Measurements from ENCODE around the gene THRSP. TPM values are rescaled to one million over a fixed set of nuclear protein-coding genes. Genes with fewer than 3 reads are reported as not detected.
"Not testable (repeated sequence)": the region's sequence is repeated elsewhere in the genome, so short reads cannot be mapped to it uniquely, and the experiment has no call there.

THRSP gene
- not detected for total RNA-seq
- polyA plus RNA-seq = not detected
- total RNA-seq = not detected

GRCh38 chr11:78063440-78064181 is at the start of gene THRSP:
THRSP (plus strand) TSS chr11:78063861; CDS start chr11:78063882, 21 bp downstream.
- DNase-seq (no peak), ATAC-seq (no peak)
- Histone ChIP-seq H3K4me3 (ENCODE audit: low read length) (no peak within 1 kb of the TSS), H3K27ac (ENCODE audit: low read depth, low read length) (no peak within 1 kb of the TSS), H3K36me3 (ENCODE audit: control insufficient read depth in 2 of 3, insufficient read depth in 3 of 3, low read length in 3 of 3) (peaks cover 0 to 10% (median 0%) of the 10 kb centered on the region in 3 experiments), H3K27me3 (ENCODE audit: control insufficient read depth in 2 of 2, insufficient read depth in 2 of 2, low read length in 2 of 2) (no peaks in the 10 kb centered on the region), H3K9me3 (ENCODE audit: control insufficient read depth in 2 of 3, low read length in 3 of 3) (no peaks in the 10 kb centered on the region), H3K4me1 (ENCODE audit: control insufficient read depth in 2 of 2, insufficient read depth in 2 of 2, low read length in 2 of 2) (no peaks in the 10 kb centered on the region)
- no peaks in the 10 kb centered on the region for H3K27me3 Mint-ChIP-seq
- H3K36me3 Mint-ChIP-seq = peaks cover 6 to 30% (median 12%) of the 10 kb centered on the region in 5 donors
- no peaks in the 10 kb centered on the region for H3K9me3 Mint-ChIP-seq
- no peak within 1 kb of the TSS for H3K27ac Mint-ChIP-seq
- H3K4me3 Mint-ChIP-seq = no peak within 1 kb of the TSS
- intact Hi-C loops (cut with micrococcal nuclease) = no loop called here
- H3K4me1 Mint-ChIP-seq = peaks cover 0 to 5% (median 0%) of the 10 kb centered on the region in 7 donors
- ChIA-PET POLR2A (no interaction called here), CTCF (interaction anchor here (0.7 kb wide), 1 partner anchor 111 kb away, joined by 4 read pairs; no protein-coding TSS in a partner anchor)

- ChIA-PET CTCF (interaction anchor here (0.6 kb wide), 1 partner anchor 141 kb away, joined by 3 read pairs; no protein-coding TSS in a partner anchor), POLR2A (interaction anchor here (0.6 kb wide), 1 partner anchor 9 kb away, joined by 4 read pairs; no protein-coding TSS in a partner anchor)
- H3K4me1 Mint-ChIP-seq; intact Hi-C loops (cut with micrococcal nuclease); DNase-seq; H3K4me1 ChIP-seq (ENCODE audit: control insufficient read depth in 2 of 2, insufficient read depth in 2 of 2, low read length in 2 of 2); H3K36me3 ChIP-seq (ENCODE audit: control insufficient read depth in 2 of 3, insufficient read depth in 3 of 3, low read length in 3 of 3); ATAC-seq; H3K4me3 Mint-ChIP-seq; H3K27me3 Mint-ChIP-seq; H3K27me3 ChIP-seq (ENCODE audit: control insufficient read depth in 2 of 2, insufficient read depth in 2 of 2, low read length in 2 of 2); H3K9me3 Mint-ChIP-seq; H3K27ac ChIP-seq (ENCODE audit: low read depth, low read length); H3K36me3 Mint-ChIP-seq; H3K9me3 ChIP-seq (ENCODE audit: control insufficient read depth in 2 of 3, low read length in 3 of 3); H3K27ac Mint-ChIP-seq; H3K4me3 ChIP-seq (ENCODE audit: low read length): not testable (repeated sequence)
Measured at GRCh38 chr11:78014937-78015520, 48.6 kb upstream of the THRSP start.

- no peak overlapping the region for H3K4me3 Mint-ChIP-seq
- DNase-seq = no peak
- no peak overlapping the region for H3K27ac Mint-ChIP-seq
- H3K9me3 Mint-ChIP-seq = no peaks in the 10 kb centered on the region
- Histone ChIP-seq H3K27me3 (ENCODE audit: control insufficient read depth in 2 of 2, insufficient read depth in 2 of 2, low read length in 2 of 2) (no peaks in the 10 kb centered on the region), H3K27ac (ENCODE audit: low read depth, low read length) (no peak overlapping the region), H3K4me3 (ENCODE audit: low read length) (no peak overlapping the region), H3K9me3 (ENCODE audit: control insufficient read depth in 2 of 3, low read length in 3 of 3) (no peaks in the 10 kb centered on the region), H3K4me1 (ENCODE audit: control insufficient read depth in 2 of 2, insufficient read depth in 2 of 2, low read length in 2 of 2) (no peaks in the 10 kb centered on the region), H3K36me3 (ENCODE audit: control insufficient read depth in 2 of 3, insufficient read depth in 3 of 3, low read length in 3 of 3) (no peaks in the 10 kb centered on the region)
- POLR2A ChIA-PET = no interaction called here
- H3K4me1 Mint-ChIP-seq = no peaks in the 10 kb centered on the region
- no peaks in the 10 kb centered on the region for H3K36me3 Mint-ChIP-seq
- CTCF ChIA-PET = interaction anchor here (0.6 kb wide), 1 partner anchor 142 kb away, joined by 3 read pairs; no protein-coding TSS in a partner anchor
- intact Hi-C loops (cut with micrococcal nuclease) = no loop called here
- peaks cover 0 to 8% (median 4%) of the 10 kb centered on the region in 5 donors for H3K27me3 Mint-ChIP-seq
- no peak for ATAC-seq
Measured at GRCh38 chr11:78015878-78016277, 47.8 kb upstream of the THRSP start.

GRCh38 chr11:78019808-78020207 is 43.9 kb upstream of the THRSP start:
- ATAC-seq = no peak
- Histone ChIP-seq H3K4me1 (ENCODE audit: control insufficient read depth in 2 of 2, insufficient read depth in 2 of 2, low read length in 2 of 2) (no peaks in the 10 kb centered on the region), H3K27me3 (ENCODE audit: control insufficient read depth in 2 of 2, insufficient read depth in 2 of 2, low read length in 2 of 2) (no peaks in the 10 kb centered on the region), H3K9me3 (ENCODE audit: control insufficient read depth in 2 of 3, low read length in 3 of 3) (no peaks in the 10 kb centered on the region), H3K27ac (ENCODE audit: low read depth, low read length) (no peak overlapping the region), H3K36me3 (ENCODE audit: control insufficient read depth in 2 of 3, insufficient read depth in 3 of 3, low read length in 3 of 3) (no peaks in the 10 kb centered on the region), H3K4me3 (ENCODE audit: low read length) (no peak overlapping the region)
- intact Hi-C loops (cut with micrococcal nuclease) = no loop called here
- POLR2A ChIA-PET = no interaction called here
- DNase-seq = no peak
- H3K27me3 Mint-ChIP-seq = peaks cover 16 to 29% (median 24%) of the 10 kb centered on the region in 5 donors
- no peaks in the 10 kb centered on the region for H3K9me3 Mint-ChIP-seq
- H3K4me1 Mint-ChIP-seq = peaks cover 0 to 5% (median 0%) of the 10 kb centered on the region in 7 donors
- no peak overlapping the region for H3K4me3 Mint-ChIP-seq
- H3K27ac Mint-ChIP-seq = no peak overlapping the region
- H3K36me3 Mint-ChIP-seq = no peaks in the 10 kb centered on the region
- CTCF ChIA-PET = no interaction called here

GRCh38 chr11:78020246-78020645 is 43.4 kb upstream of the THRSP start:
- Mint-ChIP-seq H3K36me3 (no peaks in the 10 kb centered on the region), H3K27me3 (peaks cover 16 to 29% (median 24%) of the 10 kb centered on the region in 5 donors), H3K9me3 (no peaks in the 10 kb centered on the region), H3K4me3 (no peak overlapping the region), H3K27ac (no peak overlapping the region), H3K4me1 (peaks cover 0 to 5% (median 0%) of the 10 kb centered on the region in 7 donors)
- Histone ChIP-seq H3K36me3 (ENCODE audit: control insufficient read depth in 2 of 3, insufficient read depth in 3 of 3, low read length in 3 of 3) (no peaks in the 10 kb centered on the region), H3K9me3 (ENCODE audit: control insufficient read depth in 2 of 3, low read length in 3 of 3) (no peaks in the 10 kb centered on the region), H3K4me1 (ENCODE audit: control insufficient read depth in 2 of 2, insufficient read depth in 2 of 2, low read length in 2 of 2) (no peaks in the 10 kb centered on the region), H3K27me3 (ENCODE audit: control insufficient read depth in 2 of 2, insufficient read depth in 2 of 2, low read length in 2 of 2) (no peaks in the 10 kb centered on the region), H3K4me3 (ENCODE audit: low read length) (no peak overlapping the region), H3K27ac (ENCODE audit: low read depth, low read length) (no peak overlapping the region)
- no peak for ATAC-seq
- ChIA-PET CTCF (no interaction called here), POLR2A (no interaction called here)
- intact Hi-C loops (cut with micrococcal nuclease) = no loop called here
- no peak for DNase-seq

- Histone ChIP-seq H3K4me1 (ENCODE audit: control insufficient read depth in 2 of 2, insufficient read depth in 2 of 2, low read length in 2 of 2) (no peaks in the 10 kb centered on the region), H3K27ac (ENCODE audit: low read depth, low read length) (no peak overlapping the region), H3K36me3 (ENCODE audit: control insufficient read depth in 2 of 3, insufficient read depth in 3 of 3, low read length in 3 of 3) (no peaks in the 10 kb centered on the region), H3K4me3 (ENCODE audit: low read length) (no peak overlapping the region), H3K27me3 (ENCODE audit: control insufficient read depth in 2 of 2, insufficient read depth in 2 of 2, low read length in 2 of 2) (no peaks in the 10 kb centered on the region), H3K9me3 (ENCODE audit: control insufficient read depth in 2 of 3, low read length in 3 of 3) (no peaks in the 10 kb centered on the region)
- H3K4me3 Mint-ChIP-seq = no peak overlapping the region
- intact Hi-C loops (cut with micrococcal nuclease) = no loop called here
- CTCF ChIA-PET = no interaction called here
- H3K4me1 Mint-ChIP-seq = peaks cover 0 to 5% (median 0%) of the 10 kb centered on the region in 7 donors
- peaks cover 16 to 29% (median 23%) of the 10 kb centered on the region in 5 donors for H3K27me3 Mint-ChIP-seq
- DNase-seq (no peak), ATAC-seq (no peak)
- H3K9me3 Mint-ChIP-seq = no peaks in the 10 kb centered on the region
- no peak overlapping the region for H3K27ac Mint-ChIP-seq
- POLR2A ChIA-PET = no interaction called here
- H3K36me3 Mint-ChIP-seq = no peaks in the 10 kb centered on the region
Measured at GRCh38 chr11:78021611-78022010, 42.0 kb upstream of the THRSP start.
